GM18861 (cell line): ENCODE measurements around the gene DDTL.
A peak's percentile ranks its signal among the peaks of the same experiment; 100 is the strongest.
"Not testable (repeated sequence)": the region's sequence is repeated elsewhere in the genome, so short reads cannot be mapped to it uniquely, and the experiment has no call there.

ENCODE experiments used
- ATAC-seq: cut with Tn5 transposase; IDR thresholded peaks from one replicate; pipeline ENCODE4 v1.9.1; 2021; ENCODE audit not compliant: unreplicated experiment

Gene DDTL

GRCh38 chr22:23966568-23966967 lies at the start of gene DDTL:
Gene DDTL (plus strand): TSS chr22:23966888. CDS start chr22:23966915, 27 bp downstream.
- peak; percentile 87 for ATAC-seq

GRCh38 chr22:23920267-23920611 lies 46.4 kb upstream of the DDTL start:
- not testable (repeated sequence) for ATAC-seq

- ATAC-seq, result not testable (repeated sequence)
Measured at GRCh38 chr22:23921586-23922201, 45.0 kb upstream of the DDTL start.

GRCh38 chr22:23922921-23923320 lies 43.8 kb upstream of the DDTL start:
- no peak for ATAC-seq

GRCh38 chr22:23925020-23925606 lies 41.6 kb upstream of the DDTL start:
- no peak for ATAC-seq

- ATAC-seq, result no peak
Measured at GRCh38 chr22:23926561-23926960, 40.1 kb upstream of the DDTL start.

GRCh38 chr22:23938328-23939016 lies 28.2 kb upstream of the DDTL start:
- no peak for ATAC-seq

GRCh38 chr22:23939017-23939357 lies 27.7 kb upstream of the DDTL start:
- no peak for ATAC-seq

GRCh38 chr22:23940166-23940565 lies 26.5 kb upstream of the DDTL start:
- ATAC-seq, result not testable (repeated sequence)

- not testable (repeated sequence) for ATAC-seq
Measured at GRCh38 chr22:23947391-23947790, 19.3 kb upstream of the DDTL start.

- ATAC-seq, result not testable (repeated sequence)
Measured at GRCh38 chr22:23949764-23950163, 16.9 kb upstream of the DDTL start.

- ATAC-seq, result not testable (repeated sequence)
Measured at GRCh38 chr22:23951383-23951782, 15.3 kb upstream of the DDTL start.

- ATAC-seq, result not testable (repeated sequence)
Measured at GRCh38 chr22:23952794-23953405, 13.8 kb upstream of the DDTL start.

GRCh38 chr22:23953485-23953884 lies 13.2 kb upstream of the DDTL start:
- ATAC-seq, result not testable (repeated sequence)

- ATAC-seq, result not testable (repeated sequence)
Measured at GRCh38 chr22:23954193-23954990, 12.3 kb upstream of the DDTL start.

GRCh38 chr22:23954991-23955305 lies 11.7 kb upstream of the DDTL start:
- not testable (repeated sequence) for ATAC-seq

- not testable (repeated sequence) for ATAC-seq
Measured at GRCh38 chr22:23955886-23956285, 10.8 kb upstream of the DDTL start.

- not testable (repeated sequence) for ATAC-seq
Measured at GRCh38 chr22:23956301-23956900, 10.3 kb upstream of the DDTL start.

GRCh38 chr22:23961084-23961771 lies 5.5 kb upstream of the DDTL start, which contains the start of gene GSTT2B:
Gene GSTT2B (minus strand): TSS chr22:23961195. CDS start chr22:23961131, 64 bp downstream.
- not testable (repeated sequence) for ATAC-seq

GRCh38 chr22:23966094-23966493 lies 594 bp upstream of the DDTL start:
- not testable (repeated sequence) for ATAC-seq
